Stimulated activated CD8-positive, alpha-beta memory T cell treated with anti-CD3 and anti-CD28 coated beads, Interleukin-2, amount 100 ng/mL, for 1 hour (primary cell): ENCODE measurements around the gene HOXC12.

Experiments used
- DNase-seq, 2 donors: peaks; one replicate each; pipeline ENCODE4 v3.0.0-alpha.2; 2020; ENCODE audit warnings: low read depth in 2 of 2

HOXC12 gene, protein sequence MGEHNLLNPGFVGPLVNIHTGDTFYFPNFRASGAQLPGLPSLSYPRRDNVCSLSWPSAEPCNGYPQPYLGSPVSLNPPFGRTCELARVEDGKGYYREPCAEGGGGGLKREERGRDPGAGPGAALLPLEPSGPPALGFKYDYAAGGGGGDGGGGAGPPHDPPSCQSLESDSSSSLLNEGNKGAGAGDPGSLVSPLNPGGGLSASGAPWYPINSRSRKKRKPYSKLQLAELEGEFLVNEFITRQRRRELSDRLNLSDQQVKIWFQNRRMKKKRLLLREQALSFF

DNA sequence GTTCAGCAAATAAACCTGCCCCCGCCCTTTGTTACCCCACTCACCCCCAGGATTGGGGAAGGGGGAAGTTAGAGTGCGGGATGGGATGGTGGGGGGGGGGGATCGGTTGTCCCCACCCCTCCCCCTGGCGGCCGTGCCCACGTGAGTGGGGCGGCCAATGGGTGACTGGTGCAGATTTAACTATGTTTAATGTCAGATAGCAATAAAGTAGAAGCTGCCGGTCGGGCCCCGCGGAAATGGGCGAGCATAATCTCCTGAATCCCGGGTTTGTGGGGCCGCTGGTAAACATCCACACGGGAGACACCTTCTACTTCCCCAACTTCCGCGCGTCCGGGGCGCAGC, at the start of gene HOXC12:
HOXC12 (plus strand) TSS at position 210 of the 342 bp plus-strand sequence; CDS start at position 237, 27 bp downstream.
- DNase-seq = no peak

DNA sequence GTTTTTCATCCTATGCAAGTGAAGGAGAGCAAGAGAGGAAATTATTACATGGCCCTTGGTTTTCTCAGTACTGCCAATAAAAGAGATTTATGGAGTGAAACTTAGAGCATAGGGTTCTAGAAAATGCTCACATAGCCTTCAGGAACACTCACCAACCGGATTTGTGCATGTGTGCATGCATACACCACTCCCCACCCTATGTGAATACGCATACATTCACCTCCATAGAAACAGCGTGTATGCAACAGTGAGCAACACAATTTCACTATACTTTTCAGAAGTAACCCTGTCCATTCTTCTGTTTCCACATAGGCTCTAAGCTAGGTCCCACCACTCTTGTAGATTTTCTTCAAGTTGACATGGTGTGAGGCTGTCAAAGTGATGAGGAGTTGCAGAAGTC, 47.6 kb upstream of the HOXC12 start:
- no peak for DNase-seq

DNA sequence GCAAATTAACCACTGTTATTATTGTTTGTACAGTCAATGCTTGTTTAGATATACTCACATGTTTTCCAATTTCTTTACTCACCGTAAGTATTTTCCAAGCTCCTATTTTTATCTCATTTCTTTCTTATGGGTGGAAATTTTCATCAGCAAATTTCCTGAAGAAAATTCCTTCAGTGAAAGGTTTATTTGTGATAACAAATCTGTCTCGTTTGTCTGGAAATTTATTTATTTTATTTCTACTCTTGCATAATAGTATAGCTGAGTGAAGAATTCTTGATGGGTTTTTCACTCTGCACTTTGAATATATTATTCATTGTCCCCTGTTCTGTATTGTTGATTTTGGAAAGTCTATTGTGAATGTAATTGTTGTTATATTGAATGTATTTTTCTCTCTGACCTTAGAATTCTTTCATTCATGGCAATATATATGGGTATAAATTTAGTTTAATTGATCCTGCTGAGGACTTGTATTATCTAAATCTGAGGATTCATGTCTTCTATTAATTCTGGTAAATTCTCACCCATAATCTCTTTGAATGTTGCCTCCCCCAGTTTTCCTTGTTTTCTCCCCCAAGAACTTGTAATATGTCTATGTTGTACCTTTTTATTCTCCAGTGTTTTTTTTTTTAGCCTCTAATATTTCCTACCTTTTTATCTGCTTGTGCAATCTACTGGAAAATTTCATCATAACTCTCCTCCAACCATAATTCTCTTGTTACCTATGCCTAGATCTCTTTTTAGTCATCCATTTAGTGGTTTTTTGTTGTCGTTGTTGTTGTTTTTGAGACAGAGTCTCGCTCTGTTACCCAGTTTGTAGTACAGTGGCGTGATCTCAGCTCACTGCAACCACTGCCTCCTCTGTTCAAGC, 37.7 kb upstream of the HOXC12 start:
- no peak for DNase-seq

DNA sequence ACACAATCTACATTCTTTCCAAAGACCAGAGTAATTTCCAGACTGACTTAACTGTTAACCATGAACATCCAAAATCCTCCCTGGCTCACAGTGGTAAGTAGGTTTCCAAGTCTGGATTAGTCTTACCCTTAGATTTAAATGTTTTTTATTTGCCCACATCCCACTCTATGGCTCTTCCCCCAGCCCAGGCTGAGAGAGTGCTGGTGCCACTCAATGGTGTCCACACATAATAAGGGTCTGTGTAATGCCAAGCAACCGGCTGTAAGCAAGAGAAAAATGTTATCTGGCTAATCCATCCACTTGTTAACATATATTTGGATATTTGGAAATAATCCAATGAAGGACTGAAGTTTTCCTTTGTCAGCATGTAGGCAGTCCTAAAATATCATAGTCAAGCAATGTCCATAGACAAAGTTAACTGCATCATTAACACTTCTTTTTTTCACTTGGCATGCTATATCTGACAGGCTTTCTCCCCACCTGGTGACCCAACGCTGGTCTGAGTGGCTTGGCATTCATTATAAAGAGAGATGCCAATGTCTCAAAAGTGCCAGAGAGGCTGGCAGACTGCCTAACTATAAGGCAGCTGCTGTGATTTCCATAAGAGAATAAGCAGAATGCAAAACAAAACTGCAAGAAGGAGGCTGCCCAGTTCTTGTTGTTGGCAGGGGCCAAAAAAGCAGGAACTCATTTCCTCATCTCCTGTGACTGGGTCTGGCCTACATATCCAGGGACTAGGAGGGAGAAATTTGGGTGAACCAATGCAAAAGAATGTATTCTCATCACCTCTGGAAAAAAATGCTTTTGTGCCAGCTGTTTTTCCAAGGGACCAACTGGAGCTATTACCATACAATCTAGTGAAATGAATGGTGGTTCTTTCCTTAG, 29.9 kb upstream of the HOXC12 start:
- no peak for DNase-seq

DNA sequence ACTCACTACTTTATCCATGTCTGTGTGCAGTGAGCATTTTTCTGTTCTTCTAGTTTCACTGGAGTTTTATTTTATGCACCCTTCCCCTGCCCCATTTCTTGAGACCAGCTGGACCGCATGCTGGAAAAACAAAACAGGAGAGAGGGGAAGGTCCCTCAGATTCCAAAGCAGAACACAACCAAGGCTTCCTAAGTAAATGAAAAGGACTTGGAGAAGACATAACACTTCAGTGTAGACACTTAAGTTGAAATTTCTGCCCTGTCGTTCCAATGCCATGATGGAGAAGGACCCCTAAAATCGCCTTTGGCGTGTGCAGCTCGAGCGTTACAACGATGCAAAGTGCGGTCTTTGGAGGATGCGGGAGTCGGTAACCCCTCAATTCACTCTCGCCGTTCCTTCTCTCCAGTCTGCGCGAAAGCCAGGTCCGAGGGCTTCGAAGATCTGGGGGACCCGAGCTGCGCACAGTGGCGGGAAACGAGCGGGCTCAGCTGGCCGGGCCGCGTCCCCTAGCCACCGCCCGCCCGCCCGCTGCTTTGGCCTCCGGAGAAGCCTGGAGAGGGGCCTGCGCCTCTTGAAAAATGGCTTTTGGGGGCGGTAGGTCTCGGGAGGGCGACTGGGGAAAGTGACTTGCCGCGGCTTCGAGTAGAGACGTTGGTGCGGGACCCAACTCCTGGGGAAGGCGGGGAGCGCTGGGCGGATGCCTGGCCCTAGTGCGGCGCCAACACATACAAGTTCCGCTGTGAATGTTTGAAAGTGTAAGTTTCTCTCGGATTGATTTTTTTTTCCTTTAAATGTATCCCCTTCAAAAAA, 27.3 kb upstream of the HOXC12 start:
- no peak for DNase-seq

DNA sequence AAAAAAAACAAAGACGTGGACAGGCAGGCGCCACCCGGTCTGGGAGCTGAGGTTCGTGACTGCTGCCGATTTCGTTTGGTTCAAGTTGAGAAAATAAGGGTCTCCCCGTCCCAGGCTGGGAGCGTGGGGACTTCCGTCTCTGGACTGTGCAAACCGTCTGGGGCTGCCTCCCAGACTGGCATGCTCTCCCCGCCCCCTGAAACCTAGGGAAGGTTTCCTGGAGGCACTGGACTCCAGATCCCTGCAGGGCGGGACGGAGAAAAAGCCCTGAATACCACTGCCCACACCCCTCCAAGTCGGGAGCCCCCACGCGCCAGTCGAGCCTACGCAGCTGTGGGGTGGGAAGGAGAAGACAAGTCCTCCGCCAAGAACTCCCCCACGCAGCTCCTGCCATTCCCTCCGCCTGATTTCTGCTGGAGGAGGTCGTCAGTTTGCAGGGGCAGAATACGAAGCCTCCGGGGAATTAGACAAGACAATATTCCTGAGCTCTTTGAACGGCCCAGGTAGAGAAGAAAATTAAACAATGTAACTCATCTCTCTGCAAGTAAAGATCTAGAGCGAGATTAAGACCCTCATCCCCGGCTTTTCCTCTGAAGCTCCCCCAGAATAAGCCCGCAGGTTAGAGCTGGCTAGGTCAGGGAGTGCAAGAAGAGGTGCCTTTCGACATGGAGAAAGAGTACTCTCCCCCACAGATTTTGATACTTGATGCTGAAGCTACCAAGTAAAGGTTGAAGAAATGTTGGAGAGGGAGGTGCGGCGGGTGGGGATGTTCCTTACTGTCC, 26.5 kb upstream of the HOXC12 start:
- DNase-seq = no peak

DNA sequence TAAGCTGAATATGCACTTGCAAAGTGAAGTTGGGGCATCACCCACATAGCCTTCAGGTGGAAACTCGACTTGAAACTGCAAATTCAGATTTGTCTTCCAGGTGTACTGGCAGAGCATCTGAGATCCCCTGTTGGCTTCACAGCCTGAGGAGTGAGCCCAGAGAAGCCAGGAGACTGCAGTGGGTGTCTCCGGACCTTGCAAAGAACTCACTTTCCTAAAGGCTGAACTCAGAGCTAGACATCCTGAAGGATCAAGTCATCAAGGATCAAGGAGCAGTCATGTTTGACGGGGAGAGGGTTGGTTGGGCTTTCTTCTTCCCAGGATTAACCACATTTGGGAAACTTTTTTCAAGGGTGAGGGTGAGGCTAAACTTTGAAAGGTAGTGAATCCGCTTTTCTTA, 25.2 kb upstream of the HOXC12 start:
- no peak for DNase-seq

DNA sequence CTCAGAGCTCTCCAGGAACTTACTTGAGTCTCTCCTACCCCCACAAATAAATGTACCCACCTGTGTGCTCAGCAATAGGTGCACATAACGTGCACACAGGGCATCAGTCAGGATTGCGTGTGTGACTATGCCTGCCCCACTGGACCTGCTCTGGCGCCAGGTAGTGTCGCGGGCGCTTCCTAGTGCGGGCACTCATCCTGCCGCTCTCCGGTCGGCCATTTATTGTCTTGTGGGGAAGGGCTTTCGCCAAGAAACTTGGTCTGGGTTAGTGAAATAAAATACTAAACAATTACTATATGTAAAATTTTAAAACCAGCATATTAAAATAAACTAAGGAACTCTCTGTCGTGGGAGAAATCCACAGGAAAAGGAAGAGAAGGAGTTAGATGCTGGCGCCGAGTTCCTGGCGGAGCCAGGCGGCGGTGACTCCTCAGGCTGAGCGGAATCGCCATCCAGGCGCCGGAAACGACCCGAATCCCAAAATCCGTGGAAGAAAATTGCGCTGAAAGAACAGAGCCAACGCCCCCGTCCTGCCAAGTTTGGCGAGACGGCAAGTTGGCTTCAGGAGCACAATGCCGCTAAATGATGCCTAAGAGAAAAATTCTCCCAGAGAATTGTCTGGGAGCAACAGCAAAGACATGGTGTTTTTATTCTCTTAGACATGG, 24.0 kb upstream of the HOXC12 start:
- no peak for DNase-seq

DNA sequence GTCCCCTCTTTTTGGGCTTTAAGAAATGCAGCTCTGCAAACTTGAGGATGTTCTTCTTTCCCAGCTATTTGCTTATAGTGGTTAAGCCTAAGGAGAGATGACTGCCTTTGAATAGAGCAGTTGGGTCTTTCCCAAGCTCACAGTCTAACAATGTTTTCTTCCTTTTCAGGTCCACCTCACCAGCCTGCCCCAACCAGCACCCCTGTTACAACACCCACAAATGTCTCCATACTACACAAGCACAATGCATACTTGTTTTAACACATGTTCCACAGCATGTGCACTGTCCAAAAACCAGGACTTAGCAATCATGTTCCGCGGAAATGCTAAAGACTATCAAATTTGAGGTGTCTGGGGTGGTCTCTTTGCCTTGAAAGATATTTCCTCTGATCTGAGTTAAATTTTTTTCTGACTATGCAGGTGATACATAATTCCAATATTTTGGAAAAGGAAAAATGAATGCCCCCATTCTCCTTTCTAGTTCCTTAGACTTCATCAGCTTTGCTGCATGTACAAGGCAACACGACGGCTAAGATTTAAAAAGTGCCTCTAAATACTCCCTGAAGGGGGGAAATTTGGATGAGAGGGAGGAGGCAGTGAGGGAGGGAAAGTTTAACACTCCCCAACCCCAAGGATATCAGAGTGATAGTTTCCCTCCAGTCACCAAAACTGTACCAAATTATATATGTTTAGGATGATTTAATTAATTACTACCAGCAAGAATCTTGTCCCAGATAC, 22.7 kb upstream of the HOXC12 start:
- DNase-seq = no peak

DNA sequence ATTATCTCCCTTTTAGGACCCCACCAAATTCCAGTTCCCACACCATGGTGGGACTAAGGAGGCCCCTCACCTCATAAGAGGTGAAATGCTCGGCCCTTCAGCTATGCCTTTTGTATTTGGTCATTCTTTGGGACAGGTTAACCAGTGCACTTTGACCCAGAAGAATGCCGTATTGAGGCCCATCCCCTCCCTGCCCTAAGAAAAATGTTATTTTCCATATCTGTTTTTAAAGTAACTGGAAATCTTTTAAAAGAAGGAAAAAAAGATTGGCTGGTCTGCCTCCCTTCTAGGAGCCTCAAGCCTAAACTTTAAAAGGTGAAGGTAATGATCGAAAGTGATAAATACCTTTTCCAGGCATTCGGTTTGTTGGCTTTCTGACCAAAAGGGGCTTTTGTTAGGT, 21.8 kb upstream of the HOXC12 start:
- DNase-seq = no peak

DNA sequence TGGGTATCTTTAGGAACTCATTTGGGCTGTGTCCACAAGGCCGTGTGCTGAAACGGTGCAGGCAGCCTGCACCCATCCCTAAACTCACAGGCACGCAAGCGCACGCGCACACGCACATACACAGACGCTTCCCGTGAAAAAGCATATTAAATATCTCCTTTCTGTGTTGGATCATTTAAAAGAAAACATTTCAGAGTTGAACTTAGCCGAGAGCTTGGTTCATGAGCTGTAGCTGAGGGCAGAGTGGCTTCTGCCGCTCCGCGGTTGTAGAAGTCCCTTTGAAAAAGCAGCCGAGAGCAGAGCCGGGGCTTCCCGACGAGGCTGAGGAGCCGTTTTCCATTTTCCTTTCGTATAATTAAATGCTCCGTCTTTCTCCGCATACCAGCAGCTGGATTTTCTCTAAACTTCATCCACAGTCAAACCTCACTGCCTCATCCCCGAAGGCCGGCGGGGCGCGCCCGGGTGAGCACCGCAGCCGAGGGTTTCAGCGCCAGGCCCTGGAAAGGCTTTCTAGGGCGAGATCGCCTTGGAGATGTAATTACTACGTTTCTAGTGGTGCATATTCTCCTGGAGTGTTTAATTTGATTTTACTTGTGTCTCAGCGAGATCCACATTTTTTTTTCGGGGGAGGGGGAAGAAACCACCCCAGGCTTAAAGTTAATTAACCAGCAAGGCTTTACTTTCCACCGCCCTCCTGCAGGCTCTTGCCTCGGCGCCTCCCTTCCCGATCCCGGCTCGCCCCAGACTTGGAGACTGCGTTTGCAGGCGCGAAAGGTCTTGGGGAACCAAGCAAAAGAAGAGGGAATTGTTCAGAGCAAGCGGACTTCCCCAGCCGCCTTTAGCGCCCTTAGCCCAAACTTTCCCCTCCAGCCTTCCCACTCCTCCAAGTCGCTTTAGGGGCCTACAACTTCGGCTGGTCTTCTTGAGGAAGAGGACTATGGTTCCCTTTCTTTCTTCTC, 19.0 kb upstream of the HOXC12 start:
- no peak for DNase-seq

DNA sequence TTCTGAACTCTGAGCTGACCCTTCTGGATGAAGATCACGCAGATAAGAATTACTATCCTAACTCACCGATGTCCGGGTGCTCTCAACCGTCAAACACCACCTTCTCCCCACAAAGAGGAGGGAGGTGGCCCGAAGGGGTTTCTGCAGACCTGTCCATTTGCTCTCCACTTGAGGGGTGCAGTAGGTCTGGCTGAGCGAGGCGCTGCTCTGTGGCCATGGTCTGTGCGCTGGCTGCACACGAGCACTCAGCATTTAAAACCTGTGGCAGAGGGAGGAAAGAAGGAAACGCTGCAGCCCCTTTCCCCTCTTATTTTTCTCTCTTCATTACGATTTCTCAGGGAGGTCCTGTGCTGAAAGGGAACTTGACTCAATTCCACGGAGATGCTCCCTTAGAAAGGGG, 17.6 kb upstream of the HOXC12 start:
- no peak for DNase-seq

DNA sequence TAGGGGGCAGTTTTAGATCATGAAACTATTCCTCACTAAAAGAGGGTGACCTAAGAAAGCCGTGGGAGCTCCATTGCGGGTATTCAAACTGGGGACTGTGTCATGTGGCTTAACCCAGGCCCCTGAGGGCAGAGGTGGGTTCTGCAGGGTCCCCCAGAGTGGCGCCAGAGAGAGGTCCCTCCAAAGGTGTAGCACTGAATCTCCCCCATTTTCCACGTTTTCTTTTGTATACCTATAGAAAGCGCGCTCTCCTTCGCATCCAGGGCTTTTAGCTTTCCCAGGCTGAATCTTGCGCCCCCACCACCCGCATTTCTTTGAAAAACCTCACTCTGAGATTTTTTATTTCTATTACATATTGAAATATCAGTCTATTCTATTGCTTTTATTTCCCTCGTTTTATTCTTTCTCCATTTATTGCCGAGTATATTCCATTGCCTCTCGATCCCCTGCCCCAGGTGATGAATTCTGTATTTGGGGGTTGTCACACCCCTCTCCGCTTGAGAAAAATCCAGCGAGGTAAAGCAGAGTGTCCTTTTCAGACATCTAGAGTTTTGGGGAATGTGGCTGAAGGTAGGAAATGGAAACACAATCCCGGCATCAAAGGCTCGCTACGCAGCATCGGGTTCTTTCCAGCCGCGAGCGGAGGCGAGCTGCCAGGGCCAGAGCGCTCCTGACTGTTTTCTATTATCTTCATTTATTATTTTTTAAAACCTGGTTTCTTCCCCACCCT, 16.9 kb upstream of the HOXC12 start:
- no peak for DNase-seq

DNA sequence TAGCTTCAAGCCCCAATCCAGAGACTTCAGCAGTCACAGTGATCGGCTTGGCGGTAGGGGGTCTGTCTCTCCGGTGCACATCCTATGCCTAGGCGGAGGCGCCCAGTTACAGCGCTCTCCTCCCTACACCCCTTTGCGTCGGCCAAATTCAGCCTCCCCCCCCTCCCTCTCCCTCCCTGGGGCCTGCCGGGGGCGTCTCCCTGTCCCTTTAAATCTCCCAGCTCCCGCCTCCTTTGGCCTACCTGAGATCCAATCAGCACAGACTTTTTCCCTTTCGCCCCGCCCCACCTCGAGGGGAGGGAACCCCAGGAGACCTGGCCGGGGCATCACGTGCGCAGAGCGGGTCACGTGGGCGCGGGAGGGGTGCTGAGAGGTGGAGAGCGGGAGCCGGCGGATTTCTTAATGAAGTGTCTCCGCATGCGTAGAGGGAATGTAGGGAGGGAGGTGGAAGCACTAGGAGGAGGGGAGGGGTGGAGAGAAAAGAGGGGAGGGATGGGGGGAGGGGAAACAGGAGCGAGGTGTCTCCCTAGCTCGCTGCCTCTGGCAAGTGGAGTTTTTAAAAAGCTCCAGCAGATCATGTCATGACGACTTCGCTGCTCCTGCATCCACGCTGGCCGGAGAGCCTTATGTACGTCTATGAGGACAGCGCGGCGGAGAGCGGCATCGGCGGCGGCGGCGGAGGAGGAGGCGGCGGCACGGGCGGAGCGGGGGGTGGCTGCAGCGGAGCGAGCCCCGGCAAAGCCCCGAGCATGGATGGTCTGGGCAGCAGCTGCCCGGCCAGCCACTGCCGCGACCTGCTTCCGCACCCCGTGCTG, 16.2 kb upstream of the HOXC12 start, which contains the start of gene HOXC13:
HOXC13 (plus strand) TSS at position 506 of the 815 bp plus-strand sequence; CDS start at position 582, 76 bp downstream.
- DNase-seq = no peak

DNA sequence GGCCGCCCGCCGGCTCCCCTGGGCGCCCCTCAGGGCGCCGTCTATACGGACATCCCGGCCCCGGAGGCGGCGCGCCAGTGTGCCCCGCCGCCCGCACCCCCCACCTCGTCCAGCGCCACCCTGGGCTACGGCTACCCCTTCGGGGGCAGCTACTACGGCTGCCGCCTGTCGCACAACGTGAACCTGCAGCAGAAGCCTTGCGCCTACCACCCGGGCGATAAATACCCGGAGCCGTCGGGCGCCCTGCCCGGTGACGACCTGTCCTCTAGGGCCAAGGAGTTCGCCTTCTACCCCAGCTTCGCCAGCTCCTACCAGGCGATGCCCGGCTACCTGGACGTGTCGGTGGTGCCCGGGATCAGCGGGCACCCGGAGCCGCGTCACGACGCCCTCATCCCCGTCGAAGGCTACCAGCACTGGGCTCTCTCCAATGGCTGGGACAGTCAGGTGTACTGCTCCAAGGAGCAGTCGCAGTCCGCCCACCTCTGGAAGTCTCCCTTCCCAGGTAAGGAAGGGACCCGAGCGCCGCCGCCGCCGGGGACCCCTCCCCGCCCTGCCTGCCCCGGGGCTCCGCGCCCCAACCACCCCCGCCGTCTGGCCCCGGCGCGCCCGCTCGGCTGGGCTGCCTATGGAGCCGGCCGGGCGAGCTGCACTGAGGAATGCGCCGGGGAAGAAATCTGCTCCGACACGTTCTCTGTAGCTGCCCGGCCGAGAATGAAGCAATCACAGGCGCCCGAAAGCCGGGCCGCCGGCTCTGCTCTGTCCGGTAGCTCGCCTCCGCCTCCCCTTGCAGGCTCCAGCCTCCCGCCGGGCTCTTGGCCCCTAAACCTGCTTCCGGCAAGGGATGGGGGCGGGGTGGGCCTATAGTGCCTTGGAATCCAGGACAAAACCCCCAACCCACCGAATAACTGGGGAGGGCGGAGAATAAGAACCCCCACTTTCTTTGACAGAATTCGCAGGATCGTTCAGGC, 15.3 kb upstream of the HOXC12 start:
- no peak for DNase-seq
